HK-2 (cell line): ENCODE data around the gene DAB1.
"Not testable (repeated sequence)": the region's sequence is repeated elsewhere in the genome, so short reads cannot be mapped to it uniquely, and the experiment has no call there.

Experiments used
- DNase-seq: peaks from one replicate; pipeline ENCODE4 v3.0.0-alpha.2; 2018; ENCODE audit not compliant: unreplicated experiment

The DAB1 gene

GRCh38 chr1:57360846-57361407 is 62.9 kb downstream of the DAB1 start:
- DNase-seq, result no peak

- DNase-seq, result no peak
Measured at GRCh38 chr1:57357462-57357861, 66.4 kb downstream of the DAB1 start.

GRCh38 chr1:57353654-57354053 is 70.2 kb downstream of the DAB1 start:
- DNase-seq, result no peak

- DNase-seq, result no peak
Measured at GRCh38 chr1:57350610-57351009, 73.2 kb downstream of the DAB1 start.

GRCh38 chr1:57348921-57349320 is 74.9 kb downstream of the DAB1 start:
- DNase-seq, result no peak

GRCh38 chr1:57345916-57346315 is 77.9 kb downstream of the DAB1 start:
- DNase-seq, result no peak

GRCh38 chr1:57344265-57344664 is 79.6 kb downstream of the DAB1 start:
- DNase-seq, result no peak

GRCh38 chr1:57343298-57343915 is 80.5 kb downstream of the DAB1 start:
- DNase-seq, result not testable (repeated sequence)

- DNase-seq, result no peak
Measured at GRCh38 chr1:57341721-57342120, 82.1 kb downstream of the DAB1 start.

- no peak for DNase-seq
Measured at GRCh38 chr1:57340334-57341070, 83.4 kb downstream of the DAB1 start.

GRCh38 chr1:57337623-57338022 is 86.2 kb downstream of the DAB1 start:
- no peak for DNase-seq

- DNase-seq, result no peak
Measured at GRCh38 chr1:57336793-57337192, 87.1 kb downstream of the DAB1 start.

GRCh38 chr1:57331620-57332019 is 92.2 kb downstream of the DAB1 start:
- DNase-seq, result no peak

GRCh38 chr1:57329937-57330336 is 93.9 kb downstream of the DAB1 start:
- no peak for DNase-seq

- DNase-seq, result no peak
Measured at GRCh38 chr1:57329001-57329527, 94.8 kb downstream of the DAB1 start.

- no peak for DNase-seq
Measured at GRCh38 chr1:57327946-57328345, 95.9 kb downstream of the DAB1 start.

GRCh38 chr1:57327336-57327735 is 96.5 kb downstream of the DAB1 start:
- no peak for DNase-seq

GRCh38 chr1:57325536-57325935 is 98.3 kb downstream of the DAB1 start:
- no peak for DNase-seq

- DNase-seq, result no peak
Measured at GRCh38 chr1:57325117-57325516, 98.7 kb downstream of the DAB1 start.

- no peak for DNase-seq
Measured at GRCh38 chr1:57324388-57324787, 99.5 kb downstream of the DAB1 start.

- no peak for DNase-seq
Measured at GRCh38 chr1:57321776-57322175, 102.1 kb downstream of the DAB1 start.

GRCh38 chr1:57319791-57320190 is 104.1 kb downstream of the DAB1 start:
- DNase-seq, result no peak

GRCh38 chr1:57319165-57319564 is 104.7 kb downstream of the DAB1 start:
- DNase-seq, result no peak
